GM12892 (cell line): Measurements from ENCODE around the gene KCNJ3.

Experiments
- DNase-seq: peaks from one replicate; pipeline ENCODE4 v3.0.0; 2011; ENCODE audit not compliant: insufficient read length
- FAIRE-seq: peaks from 2 replicates; lab custom pipeline; 2011; peaks lifted over from hg19 to GRCh38; lab: Jason Lieb, UNC
- POLR2A ChIP-seq: IDR thresholded peaks from 2 replicates; pipeline ENCODE4 v1.6.1; 2011; ENCODE audit warnings: low read depth, low read length, control low read depth
- POLR2AphosphoS5 ChIP-seq: IDR thresholded peaks from 2 replicates; pipeline ENCODE4 v1.6.1; 2011; ENCODE audit warnings: low read depth, low read length, control low read depth
- TAF1 ChIP-seq: IDR thresholded peaks from 2 replicates; pipeline ENCODE4 v1.6.1; 2011; ENCODE audit warnings: low read depth, mild to moderate bottlenecking, control low read depth, low read length, borderline replicate concordance

Gene KCNJ3

GRCh38 chr2:154882725-154883124 lies 184.2 kb downstream of the KCNJ3 start:
- TF ChIP-seq TAF1 (no peak), POLR2A (no peak), POLR2AphosphoS5 (no peak)
- peak; percentile 38 for FAIRE-seq
- DNase-seq, result no peak

GRCh38 chr2:154886316-154886715 lies 187.8 kb downstream of the KCNJ3 start:
- DNase-seq (no peak), FAIRE-seq (no peak)
- no peak for TF ChIP-seq TAF1
- TF ChIP-seq POLR2AphosphoS5, result no peak
- TF ChIP-seq POLR2A, result no peak

- DNase-seq (no peak), FAIRE-seq (no peak)
- TF ChIP-seq POLR2AphosphoS5 (no peak), TAF1 (no peak), POLR2A (no peak)
These were observed 199.8 kb downstream of the KCNJ3 start for GRCh38 chr2:154898269-154898668.

- DNase-seq, result no peak
- TF ChIP-seq POLR2A (no peak), POLR2AphosphoS5 (no peak), TAF1 (no peak)
- FAIRE-seq, result no peak
These were observed 202.6 kb downstream of the KCNJ3 start for GRCh38 chr2:154901063-154901462.
